Muscle of leg (tissue), 11 donors: ENCODE results near the gene ZNF77. TPM values are rescaled to one million over a fixed set of nuclear protein-coding genes. Genes with fewer than 3 reads are reported as not detected.
A peak's percentile ranks its signal among the peaks of the same experiment; 100 is the strongest.
"Not testable (repeated sequence)": the region's sequence is repeated elsewhere in the genome, so short reads cannot be mapped to it uniquely, and the experiment has no call there.

Experiments
- DNase-seq: peaks from one replicate; pipeline ENCODE4 v3.0.0; 2013
- H3K27ac ChIP-seq: one replicate; pipeline ENCODE4 v1.5.1; 2013; ENCODE audit warnings: mild to moderate bottlenecking, low read length, control low read depth
- H3K27me3 ChIP-seq: one replicate; pipeline ENCODE4 v1.6.1; 2013; ENCODE audit warnings: low read length; ENCODE audit not compliant: control insufficient read depth, insufficient read depth
- H3K36me3 ChIP-seq: one replicate; pipeline ENCODE4 v1.6.1; 2013; ENCODE audit warnings: low read length; ENCODE audit not compliant: control insufficient read depth, insufficient read depth
- H3K4me1 ChIP-seq: one replicate; pipeline ENCODE4 v1.6.1; 2013; ENCODE audit warnings: low read length; ENCODE audit not compliant: control insufficient read depth, insufficient read depth
- H3K4me3 ChIP-seq: one replicate; pipeline ENCODE4 v1.5.1; 2013; ENCODE audit warnings: low read length, control low read depth
- H3K9me3 ChIP-seq: replicated peaks from 2 replicates; pipeline ENCODE4 v1.6.1; 2013; ENCODE audit warnings: low read depth, low read length; ENCODE audit not compliant: control insufficient read depth
- WGBS: methylation state at CpG from one replicate; pipeline ENCODE4 v1.1.5; 2013; ENCODE audit warnings: missing lambda C conversion rate; ENCODE audit not compliant: insufficient coverage; 5-methylcytosine and 5-hydroxymethylcytosine counted together
- polyA plus RNA-seq, 8 donors: library from polyadenylated mRNA; unstranded; fragments of 120-200 nt; gene quantifications; one replicate each; pipeline versions ENCODE4 v1.2.1 to v1.2.3, GENCODE V29; 2013; ENCODE audit warnings: inconsistent platforms in 1 of 8, low replicate concordance in 1 of 8; ENCODE audit not compliant: insufficient read length in 8 of 8, insufficient read depth in 1 of 8
- total RNA-seq: library from RNA; stranded (reverse); fragments of 120-200 nt; gene quantifications from one replicate; pipeline ENCODE4 v1.2.4, GENCODE V29; 2013

The ZNF77 gene
- total and polyA plus RNA-seq, 9 donors: 4.1 to 10.0 (median 5.0) TPM

DNA sequence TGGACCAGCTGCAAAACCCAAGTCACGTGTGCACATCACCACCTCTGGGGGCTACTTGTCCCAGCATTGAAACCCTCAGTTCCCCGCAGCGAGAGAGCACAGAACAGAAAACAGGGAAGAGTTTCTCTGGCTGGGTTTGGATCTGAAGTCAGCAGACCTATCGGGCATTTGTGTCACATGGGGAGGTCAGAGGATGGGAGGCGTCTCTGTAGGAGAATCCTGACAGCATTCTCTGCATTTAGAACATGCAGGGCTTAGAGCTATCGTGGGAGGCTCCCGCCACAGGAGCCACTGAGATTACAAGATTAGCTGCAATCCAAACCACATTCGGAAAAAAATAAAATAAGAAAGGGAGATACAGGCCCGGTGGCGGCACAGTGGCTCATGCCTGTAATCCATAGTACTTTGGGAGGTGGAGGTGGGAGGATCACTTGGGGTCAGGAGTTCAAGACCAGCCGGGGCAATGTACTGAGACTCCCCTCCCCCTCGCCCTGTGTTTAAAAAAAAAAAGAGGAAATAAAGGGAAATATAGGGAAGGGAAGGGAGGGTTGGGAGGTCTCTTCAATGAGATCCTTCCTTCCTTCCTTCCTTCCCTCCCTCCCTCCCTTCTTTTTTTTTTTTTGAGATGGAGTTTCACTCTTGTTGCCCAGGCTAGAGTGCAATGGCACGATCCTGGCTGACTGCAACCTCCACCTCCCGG lies 29.7 kb upstream of the ZNF77 start:
- H3K36me3 ChIP-seq: no peaks in the 10 kb centered on the region
- H3K27me3 ChIP-seq: no peaks in the 10 kb centered on the region
- H3K4me1 ChIP-seq: peaks cover 51% of the 10 kb centered on the region
- peak; percentile 75 for DNase-seq
- H3K4me3 ChIP-seq: no peak overlapping the region
- no peaks in the 10 kb centered on the region for H3K9me3 ChIP-seq
- no peak overlapping the region for H3K27ac ChIP-seq
- WGBS: 0% methylated on average over 2 of the region's 14 CpGs

DNA sequence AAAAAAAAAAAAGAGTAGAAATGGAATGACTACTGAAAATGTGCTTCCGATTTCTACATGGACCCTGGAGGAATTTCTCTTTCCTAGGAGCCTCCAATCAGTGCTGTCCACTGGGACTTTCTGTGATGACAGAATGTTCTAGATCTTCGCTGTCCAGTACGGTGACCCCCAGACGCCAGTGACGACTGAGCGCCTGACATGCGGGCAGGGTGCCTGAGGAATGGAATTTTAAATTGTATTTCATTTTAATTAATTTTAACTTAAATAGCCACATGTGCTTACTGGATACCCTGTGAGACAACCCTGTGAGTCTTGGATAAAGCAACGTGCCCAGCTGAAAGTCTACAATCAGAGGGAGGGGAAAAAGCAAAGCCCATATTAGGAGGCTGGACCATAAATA lies 28.5 kb upstream of the ZNF77 start:
- WGBS: no CpG with 5 or more reads among the region's 8 CpGs
- Histone ChIP-seq H3K36me3 (no peaks in the 10 kb centered on the region), H3K4me3 (no peak overlapping the region), H3K4me1 (peaks cover 57% of the 10 kb centered on the region), H3K27me3 (no peaks in the 10 kb centered on the region), H3K9me3 (no peaks in the 10 kb centered on the region), H3K27ac (no peak overlapping the region)
- DNase-seq: peak; percentile 63

DNA sequence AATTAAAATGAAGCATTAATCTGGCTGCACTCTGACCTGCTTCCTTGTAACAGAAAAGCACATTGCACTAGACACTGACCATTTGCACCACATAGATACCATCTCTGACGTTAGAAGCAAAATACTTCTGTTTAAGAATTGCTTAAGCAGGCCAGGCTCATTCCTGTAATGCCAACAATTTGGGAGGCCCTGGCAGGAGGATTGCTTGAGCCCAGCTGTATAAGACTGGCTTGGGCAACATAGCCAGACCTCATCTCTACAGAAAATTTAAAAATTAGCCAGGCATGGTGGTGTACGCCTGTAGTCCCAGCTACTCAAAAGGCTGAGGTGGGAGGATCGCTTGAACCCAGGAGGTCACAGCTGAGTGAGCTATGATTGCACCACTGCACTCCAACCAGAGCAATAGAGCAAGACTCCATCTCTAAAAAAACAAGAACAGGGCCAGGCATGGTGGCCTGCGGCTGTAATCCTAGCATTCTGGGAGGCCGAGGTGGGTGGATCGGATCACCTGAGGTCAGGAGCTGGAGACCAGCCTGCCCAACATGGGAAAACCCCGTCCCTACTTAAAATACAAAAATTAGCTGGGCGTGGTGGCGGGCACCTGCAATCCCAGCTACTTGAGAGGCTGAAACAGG lies 25.5 kb upstream of the ZNF77 start:
- Histone ChIP-seq H3K4me3 (no peak overlapping the region), H3K27ac (peak overlapping the region; percentile 20), H3K9me3 (no peaks in the 10 kb centered on the region), H3K4me1 (peaks cover 45% of the 10 kb centered on the region), H3K36me3 (no peaks in the 10 kb centered on the region), H3K27me3 (no peaks in the 10 kb centered on the region)
- 55% methylated on average over 1 of the region's 9 CpGs for WGBS
- no peak for DNase-seq

DNA sequence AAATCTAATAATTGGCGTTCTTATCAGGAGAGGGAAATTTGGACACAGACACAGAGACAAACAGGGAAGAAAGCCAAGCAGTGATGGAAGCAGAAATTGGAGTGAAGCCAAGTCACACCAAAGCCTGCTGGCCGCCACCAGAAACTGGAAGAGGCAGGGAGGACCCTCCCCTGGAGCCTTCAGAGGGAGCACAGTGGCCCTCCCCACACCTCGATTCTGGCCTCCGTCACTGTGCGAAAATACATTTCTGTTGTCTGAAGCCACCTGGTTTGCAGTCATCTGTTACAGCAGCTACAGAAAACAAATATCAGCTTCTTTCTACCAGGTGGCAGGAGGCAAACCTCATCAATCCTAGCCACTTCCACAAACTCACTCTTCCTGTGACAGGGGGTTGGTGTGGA lies 24.3 kb upstream of the ZNF77 start:
- DNase-seq: peak; percentile 91
- peaks cover 35% of the 10 kb centered on the region for H3K4me1 ChIP-seq
- 10% methylated on average over 2 of the region's 5 CpGs for WGBS
- H3K36me3 ChIP-seq: no peaks in the 10 kb centered on the region
- H3K4me3 ChIP-seq: no peak overlapping the region
- H3K9me3 ChIP-seq: no peaks in the 10 kb centered on the region
- no peaks in the 10 kb centered on the region for H3K27me3 ChIP-seq
- H3K27ac ChIP-seq: peak overlapping the region; percentile 67

DNA sequence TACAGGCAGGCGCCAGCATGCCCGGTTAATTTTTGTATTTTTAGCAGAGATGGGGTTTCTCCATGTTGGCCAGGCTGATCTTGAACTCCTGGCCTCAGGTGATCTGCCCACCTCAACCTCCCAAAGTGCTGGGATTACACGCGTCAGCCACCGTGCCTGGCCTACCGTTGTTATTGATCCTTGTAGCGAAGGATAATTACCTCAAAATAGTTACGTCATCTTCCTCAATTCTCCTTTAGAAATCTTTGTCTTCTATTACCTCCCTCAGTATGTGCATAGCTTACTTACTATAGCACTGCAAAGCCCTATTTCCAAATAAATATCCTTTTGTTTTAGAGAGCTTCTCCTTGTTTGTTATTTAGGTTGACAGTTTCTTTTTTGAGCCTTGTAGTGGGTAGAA lies 23.2 kb upstream of the ZNF77 start:
- H3K9me3 ChIP-seq: no peaks in the 10 kb centered on the region
- DNase-seq: no peak
- no peak overlapping the region for H3K4me3 ChIP-seq
- WGBS: 73% methylated on average over 4 of the region's 8 CpGs
- H3K27ac ChIP-seq: no peak overlapping the region
- peaks cover 34% of the 10 kb centered on the region for H3K4me1 ChIP-seq
- no peaks in the 10 kb centered on the region for H3K36me3 ChIP-seq
- no peaks in the 10 kb centered on the region for H3K27me3 ChIP-seq

DNA sequence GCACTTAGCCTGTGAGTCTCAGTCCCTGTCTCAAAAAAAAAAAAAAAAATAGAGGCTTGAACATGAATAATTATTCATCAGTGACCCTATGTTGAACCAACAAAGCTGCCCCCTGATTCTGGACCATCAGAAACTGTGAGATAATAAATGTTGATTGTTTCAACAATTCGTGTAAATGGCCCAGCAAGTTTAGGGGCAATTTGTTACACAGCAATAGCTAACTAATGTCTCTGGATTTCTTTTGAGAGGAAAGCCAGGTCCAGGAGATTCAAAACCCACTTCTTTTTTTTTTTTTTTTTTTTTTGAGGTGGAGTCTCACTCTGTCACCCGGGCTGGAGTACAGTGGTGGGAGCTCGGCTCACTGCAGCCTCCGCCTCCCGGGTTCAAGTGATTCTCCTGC lies 20.1 kb upstream of the ZNF77 start:
- no peak overlapping the region for H3K27ac ChIP-seq
- no peak overlapping the region for H3K4me3 ChIP-seq
- H3K9me3 ChIP-seq: no peaks in the 10 kb centered on the region
- no peaks in the 10 kb centered on the region for H3K27me3 ChIP-seq
- peaks cover 17% of the 10 kb centered on the region for H3K4me1 ChIP-seq
- WGBS: 100% methylated on average over 3 of the region's 5 CpGs
- no peak for DNase-seq
- H3K36me3 ChIP-seq: no peaks in the 10 kb centered on the region

DNA sequence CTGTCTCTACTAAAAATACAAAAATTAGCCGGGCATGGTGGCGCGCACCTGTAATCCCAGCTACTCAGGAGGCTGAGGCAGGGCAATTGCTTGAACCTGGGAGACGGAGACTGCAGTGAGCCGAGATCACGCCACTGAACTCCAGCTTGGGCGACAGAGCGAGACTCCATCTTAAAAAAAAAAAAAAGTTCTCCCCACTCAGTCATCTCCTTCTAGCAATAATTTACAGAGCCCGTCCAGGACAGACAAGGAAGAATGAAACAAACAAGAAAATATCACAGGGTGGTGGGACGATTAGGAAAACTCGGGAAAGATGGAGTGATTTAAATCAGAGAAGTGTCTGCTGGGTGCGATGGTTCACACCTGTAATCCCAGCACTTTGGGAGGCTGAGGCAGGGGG lies 18.9 kb upstream of the ZNF77 start:
- 60% methylated on average over 2 of the region's 12 CpGs for WGBS

DNA sequence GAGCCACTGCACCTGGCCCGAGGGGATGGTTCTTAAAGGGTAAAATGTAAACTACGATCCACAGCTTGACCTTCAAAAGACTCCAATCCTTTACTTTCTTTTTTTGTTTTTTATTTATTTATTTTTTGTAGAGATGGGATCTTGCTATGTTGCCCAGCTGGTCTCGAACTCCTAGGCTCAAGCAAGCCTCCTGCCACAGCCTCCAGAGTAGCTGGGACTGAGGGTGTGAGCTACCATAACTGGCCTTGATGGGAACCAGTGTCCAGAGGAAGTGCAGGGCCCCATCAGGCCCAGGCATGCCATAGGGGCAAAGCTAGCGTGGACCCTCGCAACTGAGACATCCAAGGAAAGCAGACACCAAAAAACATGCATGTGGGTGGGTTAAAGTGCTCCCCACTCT lies 18.4 kb upstream of the ZNF77 start:
- peaks cover 9% of the 10 kb centered on the region for H3K4me1 ChIP-seq
- no peak overlapping the region for H3K27ac ChIP-seq
- DNase-seq: no peak
- WGBS: 89% methylated on average over 3 of the region's 5 CpGs
- no peaks in the 10 kb centered on the region for H3K9me3 ChIP-seq
- H3K27me3 ChIP-seq: no peaks in the 10 kb centered on the region
- no peak overlapping the region for H3K4me3 ChIP-seq
- no peaks in the 10 kb centered on the region for H3K36me3 ChIP-seq

More for the DNA sequence above, 18.9 kb upstream of the ZNF77 start:
- not testable (repeated sequence) for H3K27me3 ChIP-seq, H3K27ac ChIP-seq, DNase-seq, H3K36me3 ChIP-seq, H3K4me3 ChIP-seq, H3K4me1 ChIP-seq, H3K9me3 ChIP-seq

DNA sequence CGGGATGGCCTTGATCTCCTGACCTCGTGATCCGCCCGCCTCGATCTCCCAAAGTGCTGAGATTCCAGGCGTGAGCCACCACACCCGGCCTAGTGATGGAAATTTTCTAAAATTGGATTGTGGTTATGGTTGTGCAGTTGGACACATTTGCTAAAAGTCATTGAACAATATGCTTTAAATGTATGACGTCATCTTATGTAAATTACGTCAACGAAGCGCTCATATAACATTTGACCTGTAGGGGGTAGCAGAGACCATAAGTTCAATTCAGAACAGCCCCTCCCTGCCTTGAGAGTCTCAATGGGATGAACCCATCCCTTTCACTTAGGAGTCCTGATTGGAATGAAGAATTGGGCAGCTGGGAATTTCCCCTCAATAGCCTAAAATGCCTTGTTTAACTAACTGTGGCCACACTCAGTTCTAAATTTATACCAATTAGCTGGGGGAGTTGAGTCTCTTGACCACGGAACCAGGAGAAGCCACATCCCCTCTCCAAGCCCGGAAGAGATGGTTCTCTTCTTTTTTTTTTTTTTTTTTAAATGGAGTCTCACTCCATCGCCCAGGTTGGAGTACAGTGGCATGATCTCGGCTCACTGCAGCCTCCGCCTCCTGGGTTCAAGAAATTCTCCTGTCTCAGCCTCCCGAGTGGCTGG lies 17.4 kb upstream of the ZNF77 start:
- H3K27ac ChIP-seq: no peak overlapping the region
- H3K4me1 ChIP-seq: peaks cover 9% of the 10 kb centered on the region
- WGBS: 22% methylated on average over 7 of the region's 17 CpGs
- no peaks in the 10 kb centered on the region for H3K9me3 ChIP-seq
- H3K27me3 ChIP-seq: no peaks in the 10 kb centered on the region
- H3K36me3 ChIP-seq: no peaks in the 10 kb centered on the region
- DNase-seq: peak; percentile 87
- no peak overlapping the region for H3K4me3 ChIP-seq

DNA sequence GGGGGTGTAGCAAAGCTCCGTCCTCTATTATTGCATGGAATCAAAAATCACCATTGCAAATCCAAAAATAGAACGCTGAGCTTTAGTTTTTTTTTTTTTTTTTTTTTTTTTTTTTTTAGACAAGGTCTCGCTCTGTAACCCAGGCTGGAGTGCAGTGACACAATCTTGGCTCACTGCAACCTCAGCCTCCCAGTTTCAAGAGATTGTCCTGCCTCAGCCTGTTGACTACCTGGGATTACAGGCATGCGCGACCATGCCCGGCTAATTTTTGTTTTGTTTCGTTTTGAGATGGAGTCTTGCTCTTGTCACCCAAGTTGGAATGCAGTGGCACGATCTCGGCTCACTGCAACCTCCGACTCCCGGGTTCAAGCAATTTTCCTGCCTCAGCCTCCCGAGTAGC lies 15.3 kb upstream of the ZNF77 start:
- 88% methylated on average over 10 of the region's 12 CpGs for WGBS
- H3K4me3 ChIP-seq: no peak overlapping the region
- no peak for DNase-seq
- no peak overlapping the region for H3K27ac ChIP-seq
- H3K4me1 ChIP-seq: peaks cover 3% of the 10 kb centered on the region
- no peaks in the 10 kb centered on the region for H3K36me3 ChIP-seq
- no peaks in the 10 kb centered on the region for H3K9me3 ChIP-seq
- H3K27me3 ChIP-seq: no peaks in the 10 kb centered on the region
